ENCODE data around the gene CIBAR2. TPM values are rescaled to one million over a fixed set of nuclear protein-coding genes. Genes with fewer than 3 reads are reported as not detected.

CIBAR2 gene
- total RNA-seq, 4 donors from 2014 or later = not detected

DNA sequence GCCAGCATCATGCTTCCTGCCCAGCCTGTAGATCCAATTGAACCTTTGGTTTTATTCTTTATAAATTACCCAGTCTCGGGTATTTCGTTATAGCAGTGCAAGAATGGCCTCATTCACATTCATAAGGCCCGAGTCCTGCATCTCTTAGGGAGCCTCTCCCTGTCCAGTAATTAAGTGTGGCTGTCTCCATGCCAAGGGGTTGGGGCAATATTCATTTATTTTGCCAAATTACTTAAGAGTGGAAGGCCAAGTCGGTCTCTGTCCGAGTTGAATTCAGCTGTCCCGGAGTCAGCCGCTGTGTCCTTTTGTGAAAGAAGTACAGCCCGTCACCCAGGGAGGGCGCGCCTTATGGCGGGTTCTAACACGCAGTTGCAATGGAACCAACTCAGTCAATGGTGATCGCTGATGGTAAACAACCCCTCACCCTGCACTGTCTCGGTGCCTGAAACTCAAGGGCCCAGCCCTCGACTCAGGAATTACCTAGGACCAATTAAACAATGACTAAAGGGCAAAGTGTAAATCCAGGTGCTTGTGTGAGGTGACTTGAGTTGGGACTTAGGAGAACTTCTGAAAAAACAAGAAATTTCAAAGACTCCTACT, 62.5 kb downstream of the CIBAR2 start:
- DNase-seq = no peak
- H3K27ac ChIP-seq = no peak overlapping the region
- H3K36me3 ChIP-seq = no peaks in the 10 kb centered on the region
- no peaks in the 10 kb centered on the region for H3K27me3 ChIP-seq
- H3K4me3 ChIP-seq (replicated peaks in 1 of 3) = no peak overlapping the region
- peaks cover 6 to 11% of the 10 kb centered on the region in 2 donors for H3K4me1 ChIP-seq
- no peak for TF ChIP-seq POLR2A (IDR thresholded peaks at IDR 0.05)
- TF ChIP-seq, protein P1, sequence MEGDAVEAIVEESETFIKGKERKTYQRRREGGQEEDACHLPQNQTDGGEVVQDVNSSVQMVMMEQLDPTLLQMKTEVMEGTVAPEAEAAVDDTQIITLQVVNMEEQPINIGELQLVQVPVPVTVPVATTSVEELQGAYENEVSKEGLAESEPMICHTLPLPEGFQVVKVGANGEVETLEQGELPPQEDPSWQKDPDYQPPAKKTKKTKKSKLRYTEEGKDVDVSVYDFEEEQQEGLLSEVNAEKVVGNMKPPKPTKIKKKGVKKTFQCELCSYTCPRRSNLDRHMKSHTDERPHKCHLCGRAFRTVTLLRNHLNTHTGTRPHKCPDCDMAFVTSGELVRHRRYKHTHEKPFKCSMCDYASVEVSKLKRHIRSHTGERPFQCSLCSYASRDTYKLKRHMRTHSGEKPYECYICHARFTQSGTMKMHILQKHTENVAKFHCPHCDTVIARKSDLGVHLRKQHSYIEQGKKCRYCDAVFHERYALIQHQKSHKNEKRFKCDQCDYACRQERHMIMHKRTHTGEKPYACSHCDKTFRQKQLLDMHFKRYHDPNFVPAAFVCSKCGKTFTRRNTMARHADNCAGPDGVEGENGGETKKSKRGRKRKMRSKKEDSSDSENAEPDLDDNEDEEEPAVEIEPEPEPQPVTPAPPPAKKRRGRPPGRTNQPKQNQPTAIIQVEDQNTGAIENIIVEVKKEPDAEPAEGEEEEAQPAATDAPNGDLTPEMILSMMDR (IDR thresholded peaks at IDR 0.05) = no peak
- H3K9me3 ChIP-seq = no peaks in the 10 kb centered on the region
- intact Hi-C loops (cut with DNase I) = no loop called here
- WGBS, 2 donors = 89 to 92% methylated on average over 15 of the region's 15 CpGs

DNA sequence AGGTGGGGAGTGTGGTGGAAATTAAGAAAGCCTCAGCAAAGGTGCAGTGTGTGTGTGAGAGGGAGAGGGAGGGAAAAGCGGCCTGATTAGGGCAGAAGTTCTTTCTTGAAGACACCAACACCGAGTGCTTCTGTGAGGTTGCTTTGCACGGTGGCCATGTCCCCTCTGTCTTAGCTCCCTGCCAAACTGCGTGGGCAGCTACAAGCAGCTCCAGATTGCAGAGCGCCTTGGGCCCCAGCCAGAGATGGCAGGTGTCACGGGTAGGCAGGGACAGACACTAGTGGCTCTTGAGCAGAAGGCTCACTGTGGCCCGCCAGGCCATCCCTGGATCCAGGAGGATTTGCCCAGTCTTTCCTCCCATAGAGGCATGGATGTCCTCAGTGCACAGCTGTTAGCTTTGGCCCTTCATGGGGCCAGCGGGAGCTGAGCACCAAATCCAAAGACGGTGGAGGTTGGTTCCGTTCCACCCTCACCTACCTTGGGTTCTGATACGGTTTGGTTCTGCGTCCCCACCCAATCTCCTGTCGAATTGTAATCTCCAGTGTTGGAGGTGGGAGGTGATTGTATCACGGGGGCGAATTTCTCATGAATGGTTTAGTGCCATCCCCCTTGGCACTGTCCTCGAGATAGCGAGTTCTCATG, 63.2 kb downstream of the CIBAR2 start:
- intact Hi-C loops (cut with DNase I) = no loop called here
- no peaks in the 10 kb centered on the region for H3K36me3 ChIP-seq
- peaks cover 6 to 11% of the 10 kb centered on the region in 2 donors for H3K4me1 ChIP-seq
- TF ChIP-seq POLR2A (IDR thresholded peaks at IDR 0.05) = no peak
- TF ChIP-seq, protein P1 (IDR thresholded peaks at IDR 0.05) = no peak
- 90 to 93% methylated on average over 15 to 17 of the region's 17 CpGs for whole genome bisulfite sequencing, 2 donors
- H3K9me3 ChIP-seq = no peaks in the 10 kb centered on the region
- no peak for DNase-seq
- H3K27me3 ChIP-seq = no peaks in the 10 kb centered on the region
- no peak overlapping the region for H3K4me3 ChIP-seq (replicated peaks in 1 of 3)
- no peak overlapping the region for H3K27ac ChIP-seq

Other genes with a start within 250 kb of the CIBAR2 start
- gene ZDHHC7, start 100.9 kb downstream of the CIBAR2 start, total RNA-seq = 10 to 100 TPM; 49.8 to 59.2 (median 54.3) TPM
- gene KIAA0513, start 84.7 kb downstream of the CIBAR2 start, total RNA-seq = 1 to 10 TPM; 6.2 to 8.4 (median 7.5) TPM